Jurkat, Clone E6-1 (cell line): ENCODE data around the gene DSG4.

Experiments
- DNase-seq: peaks from one replicate; pipeline ENCODE4 v3.0.0-alpha.2; 2011; ENCODE audit warnings: low read depth, low spot score
- H3K4me3 ChIP-seq: 2 replicates; pipeline ENCODE4 v1.5.1; 2011; ENCODE audit warnings: mild to moderate bottlenecking, low read length, control low read depth, moderate library complexity

DSG4 gene

GRCh38 chr18:31401156-31402025 is 24.8 kb downstream of the DSG4 start:
- no peak overlapping the region for H3K4me3 ChIP-seq
- DNase-seq: no peak

GRCh38 chr18:31402026-31402373 is 25.4 kb downstream of the DSG4 start:
- H3K4me3 ChIP-seq: no peak overlapping the region
- no peak for DNase-seq

GRCh38 chr18:31403409-31403808 is 26.8 kb downstream of the DSG4 start:
- DNase-seq: no peak
- no peak overlapping the region for H3K4me3 ChIP-seq

- DNase-seq: no peak
- no peak overlapping the region for H3K4me3 ChIP-seq
Observed at GRCh38 chr18:31407649-31408048, 31.1 kb downstream of the DSG4 start.

- no peak for DNase-seq
- H3K4me3 ChIP-seq: no peak overlapping the region
Observed at GRCh38 chr18:31409276-31409675, 32.7 kb downstream of the DSG4 start.

GRCh38 chr18:31410716-31411483 is 34.3 kb downstream of the DSG4 start:
- DNase-seq: no peak
- no peak overlapping the region for H3K4me3 ChIP-seq

GRCh38 chr18:31413137-31413536 is 36.6 kb downstream of the DSG4 start:
- H3K4me3 ChIP-seq: no peak overlapping the region
- DNase-seq: no peak

- no peak overlapping the region for H3K4me3 ChIP-seq
- no peak for DNase-seq
Observed at GRCh38 chr18:31417850-31418249, 41.3 kb downstream of the DSG4 start.

- DNase-seq: no peak
- no peak overlapping the region for H3K4me3 ChIP-seq
Observed at GRCh38 chr18:31419457-31419932, 42.9 kb downstream of the DSG4 start.

GRCh38 chr18:31420032-31420431 is 43.5 kb downstream of the DSG4 start:
- no peak for DNase-seq
- no peak overlapping the region for H3K4me3 ChIP-seq

GRCh38 chr18:31420524-31420923 is 43.9 kb downstream of the DSG4 start:
- no peak for DNase-seq
- no peak overlapping the region for H3K4me3 ChIP-seq

GRCh38 chr18:31424383-31424988 is 47.9 kb downstream of the DSG4 start:
- DNase-seq: peak; percentile 21
- H3K4me3 ChIP-seq: no peak overlapping the region

GRCh38 chr18:31426021-31426420 is 49.4 kb downstream of the DSG4 start:
- no peak for DNase-seq
- H3K4me3 ChIP-seq: no peak overlapping the region

- H3K4me3 ChIP-seq: no peak overlapping the region
- DNase-seq: no peak
Observed at GRCh38 chr18:31426871-31427406, 50.4 kb downstream of the DSG4 start.

GRCh38 chr18:31428211-31428610 is 51.6 kb downstream of the DSG4 start:
- DNase-seq: no peak
- no peak overlapping the region for H3K4me3 ChIP-seq

GRCh38 chr18:31429623-31430022 is 53.0 kb downstream of the DSG4 start:
- DNase-seq: no peak
- H3K4me3 ChIP-seq: no peak overlapping the region

GRCh38 chr18:31430072-31430471 is 53.5 kb downstream of the DSG4 start:
- no peak for DNase-seq
- H3K4me3 ChIP-seq: no peak overlapping the region

- H3K4me3 ChIP-seq: no peak overlapping the region
- DNase-seq: no peak
Observed at GRCh38 chr18:31430554-31430953, 54.0 kb downstream of the DSG4 start.

- no peak overlapping the region for H3K4me3 ChIP-seq
- no peak for DNase-seq
Observed at GRCh38 chr18:31432316-31432715, 55.7 kb downstream of the DSG4 start.

GRCh38 chr18:31436825-31437224 is 60.2 kb downstream of the DSG4 start:
- DNase-seq: no peak
- no peak overlapping the region for H3K4me3 ChIP-seq
